CD4-positive, alpha-beta T cell (primary cell): Measurements from ENCODE around the gene C2orf76. TPM values are rescaled to one million over a fixed set of nuclear protein-coding genes. Genes with fewer than 3 reads are reported as not detected.

Experiments used
- ATAC-seq: fragments of 200-7000 bp; cut with Tn5 transposase; one replicate; pipeline ENCODE4 v1.10.0; 2022; ENCODE audit warnings: mild to moderate bottlenecking; ENCODE audit not compliant: poor library complexity
- CTCF ChIA-PET: fragments of 350-600 bp; sonication (Branson Sonifier 250); formaldehyde crosslinking; loops from one replicate; lab custom pipeline; 2021; ENCODE audit warnings: antibody characterized with exemption, inconsistent platforms; lab: Charles Lee
- POLR2A ChIA-PET: fragments of 350-600 bp; sonication (Branson Sonifier 250); formaldehyde crosslinking; loops from one replicate; lab custom pipeline; 2021; ENCODE audit warnings: antibody characterized with exemption, inconsistent platforms; lab: Charles Lee
- DNase-seq, 14 experiments: peaks; one replicate each; pipeline ENCODE4 v3.0.0-alpha.2; 2013 to 2020; ENCODE audit warnings: mixed read lengths in 2 of 14
- H3K27ac ChIP-seq, 2 donors: one replicate each; pipeline versions ENCODE4 v1.5.1 to v1.7.0; 2013; ENCODE audit warnings: low read length in 2 of 2, low read depth in 1 of 2, mild to moderate bottlenecking in 1 of 2
- H3K27me3 ChIP-seq, 2 experiments: 1 replicate in 1 of 2; 2 replicates in 1 of 2; pipeline versions ENCODE4 v1.6.1 to v1.7.0; 2013; ENCODE audit warnings: low read length in 2 of 2, control low read depth in 1 of 2, mild to moderate bottlenecking in 1 of 2, moderate library complexity in 1 of 2; ENCODE audit not compliant: insufficient read depth in 2 of 2, control insufficient read depth in 1 of 2
- H3K36me3 ChIP-seq: one replicate; pipeline ENCODE4 v1.6.1; 2013; ENCODE audit warnings: low read length, control low read depth; ENCODE audit not compliant: insufficient read depth
- H3K4me1 ChIP-seq: one replicate; pipeline ENCODE4 v1.6.1; 2013; ENCODE audit warnings: low read length, control low read depth; ENCODE audit not compliant: insufficient read depth
- H3K4me3 ChIP-seq: one replicate; pipeline ENCODE4 v1.5.1; 2013; ENCODE audit warnings: mild to moderate bottlenecking, low read length, moderate library complexity
- H3K9me3 ChIP-seq, 2 experiments: 1 replicate in 1 of 2; 2 replicates in 1 of 2; pipeline versions ENCODE4 v1.6.1 to v1.7.0; 2013; ENCODE audit warnings: low read length in 2 of 2, mild to moderate bottlenecking in 2 of 2, control low read depth in 1 of 2, moderate library complexity in 1 of 2; ENCODE audit not compliant: control insufficient read depth in 1 of 2, insufficient read depth in 1 of 2
- H3K27ac Mint-ChIP-seq: one replicate; pipeline ENCODE4 v1.8.0; 2020; ENCODE audit warnings: mixed read lengths
- H3K27me3 Mint-ChIP-seq: one replicate; pipeline ENCODE4 v1.8.0; 2021; ENCODE audit warnings: mixed read lengths
- H3K36me3 Mint-ChIP-seq: one replicate; pipeline ENCODE4 v1.8.0; 2021; ENCODE audit warnings: low read depth, mixed read lengths
- H3K4me1 Mint-ChIP-seq: one replicate; pipeline ENCODE4 v1.8.0; 2021; ENCODE audit warnings: low read depth, mixed read lengths
- H3K4me3 Mint-ChIP-seq: one replicate; pipeline ENCODE4 v1.8.0; 2020; ENCODE audit warnings: mild to moderate bottlenecking, mixed read lengths
- H3K9me3 Mint-ChIP-seq: one replicate; pipeline ENCODE4 v1.8.0; 2020; ENCODE audit warnings: mixed read lengths
- intact Hi-C, 2 experiments: fragments of 100-400 bp; cut with DNase I in 1 of 2; cut with micrococcal nuclease in 1 of 2; formaldehyde crosslinking; loops; one replicate each; pipeline versions ENCODE4 v1.15.1 to v1.9.0; 2023 to 2025; cut with DNase I, micrococcal nuclease
- total RNA-seq, 174 experiments: library from RNA in 2 of 174; stranded (reverse) in 2 of 174; gene quantifications; one replicate each; pipeline ENCODE4 v1.2.3 and lab custom pipeline; 2021 to 2026
- TF ChIP-seq, protein P1 (sequence below): fragments of 200-600 bp; IDR thresholded peaks from one replicate; pipeline ENCODE4 v1.8.0; 2022; ENCODE audit warnings: antibody characterized with exemption, mild to moderate bottlenecking

The C2orf76 gene
- total RNA-seq, 2 experiments from 2014 or later = 2.8 to 4.5 TPM

DNA sequence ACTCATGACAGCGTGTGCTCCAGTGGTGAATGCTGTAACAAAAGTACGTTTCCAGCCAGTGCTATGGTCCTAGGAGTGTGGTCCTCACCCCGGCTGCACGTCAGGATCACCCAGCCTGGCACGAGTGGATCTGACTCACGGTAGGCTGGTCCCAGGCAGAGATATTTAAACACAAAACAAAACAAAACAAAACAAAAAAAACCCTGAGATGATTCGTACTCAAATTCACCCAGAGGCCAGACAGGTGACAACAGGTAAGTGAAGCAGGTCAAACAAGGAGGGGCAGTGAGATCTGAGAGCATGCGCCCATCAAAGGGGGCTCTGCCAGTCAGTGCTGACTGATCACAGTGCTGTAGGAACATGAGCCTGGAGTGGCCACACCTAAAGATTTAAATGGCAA lies 43.2 kb downstream of the C2orf76 start:
- Histone ChIP-seq H3K4me1 (no peaks in the 10 kb centered on the region), H3K27me3 (no peaks in the 10 kb centered on the region), H3K36me3 (no peaks in the 10 kb centered on the region), H3K27ac (no peak overlapping the region), H3K4me3 (no peak overlapping the region), H3K9me3 (no peaks in the 10 kb centered on the region)
- DNase-seq (no peak), ATAC-seq (no peak)
- TF ChIP-seq, protein P1, sequence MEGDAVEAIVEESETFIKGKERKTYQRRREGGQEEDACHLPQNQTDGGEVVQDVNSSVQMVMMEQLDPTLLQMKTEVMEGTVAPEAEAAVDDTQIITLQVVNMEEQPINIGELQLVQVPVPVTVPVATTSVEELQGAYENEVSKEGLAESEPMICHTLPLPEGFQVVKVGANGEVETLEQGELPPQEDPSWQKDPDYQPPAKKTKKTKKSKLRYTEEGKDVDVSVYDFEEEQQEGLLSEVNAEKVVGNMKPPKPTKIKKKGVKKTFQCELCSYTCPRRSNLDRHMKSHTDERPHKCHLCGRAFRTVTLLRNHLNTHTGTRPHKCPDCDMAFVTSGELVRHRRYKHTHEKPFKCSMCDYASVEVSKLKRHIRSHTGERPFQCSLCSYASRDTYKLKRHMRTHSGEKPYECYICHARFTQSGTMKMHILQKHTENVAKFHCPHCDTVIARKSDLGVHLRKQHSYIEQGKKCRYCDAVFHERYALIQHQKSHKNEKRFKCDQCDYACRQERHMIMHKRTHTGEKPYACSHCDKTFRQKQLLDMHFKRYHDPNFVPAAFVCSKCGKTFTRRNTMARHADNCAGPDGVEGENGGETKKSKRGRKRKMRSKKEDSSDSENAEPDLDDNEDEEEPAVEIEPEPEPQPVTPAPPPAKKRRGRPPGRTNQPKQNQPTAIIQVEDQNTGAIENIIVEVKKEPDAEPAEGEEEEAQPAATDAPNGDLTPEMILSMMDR = no peak
- Mint-ChIP-seq H3K36me3 (no peaks in the 10 kb centered on the region), H3K9me3 (no peaks in the 10 kb centered on the region), H3K27me3 (no peaks in the 10 kb centered on the region), H3K27ac (no peak overlapping the region), H3K4me3 (no peak overlapping the region), H3K4me1 (no peaks in the 10 kb centered on the region)
- ChIA-PET CTCF (no interaction called here), POLR2A (no interaction called here)
- intact Hi-C loops = no loop called here

DNA sequence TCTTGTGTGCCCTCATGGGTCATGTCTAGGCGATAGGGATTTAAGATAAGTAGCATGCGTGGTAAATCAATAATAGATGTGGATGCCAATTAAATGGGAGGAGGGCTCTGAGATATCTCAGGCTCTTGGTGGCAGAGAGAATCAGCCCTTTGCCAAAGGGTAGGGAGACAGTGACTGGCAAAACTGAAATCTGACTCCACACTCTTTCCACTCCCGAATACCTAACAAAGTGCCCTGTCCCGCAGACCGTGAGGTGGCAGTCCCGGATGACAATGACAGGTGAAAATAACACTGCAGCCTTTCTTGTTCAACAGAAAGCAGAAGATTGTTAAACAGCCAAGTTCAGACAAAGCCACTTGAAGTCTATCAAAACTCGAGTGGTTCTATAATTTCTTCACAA lies 47.0 kb downstream of the C2orf76 start:
- Histone ChIP-seq H3K27ac (no peak overlapping the region), H3K9me3 (no peaks in the 10 kb centered on the region), H3K36me3 (no peaks in the 10 kb centered on the region), H3K27me3 (no peaks in the 10 kb centered on the region), H3K4me1 (no peaks in the 10 kb centered on the region), H3K4me3 (no peak overlapping the region)
- ChIA-PET POLR2A (no interaction called here), CTCF (no interaction called here)
- no peaks in the 10 kb centered on the region for H3K36me3 Mint-ChIP-seq
- no peak for DNase-seq
- no peaks in the 10 kb centered on the region for H3K4me1 Mint-ChIP-seq
- H3K27ac Mint-ChIP-seq = no peak overlapping the region
- ATAC-seq = no peak
- no peaks in the 10 kb centered on the region for H3K27me3 Mint-ChIP-seq
- intact Hi-C loops = no loop called here
- no peak overlapping the region for H3K4me3 Mint-ChIP-seq
- H3K9me3 Mint-ChIP-seq = no peaks in the 10 kb centered on the region
- TF ChIP-seq, protein P1 = no peak

DNA sequence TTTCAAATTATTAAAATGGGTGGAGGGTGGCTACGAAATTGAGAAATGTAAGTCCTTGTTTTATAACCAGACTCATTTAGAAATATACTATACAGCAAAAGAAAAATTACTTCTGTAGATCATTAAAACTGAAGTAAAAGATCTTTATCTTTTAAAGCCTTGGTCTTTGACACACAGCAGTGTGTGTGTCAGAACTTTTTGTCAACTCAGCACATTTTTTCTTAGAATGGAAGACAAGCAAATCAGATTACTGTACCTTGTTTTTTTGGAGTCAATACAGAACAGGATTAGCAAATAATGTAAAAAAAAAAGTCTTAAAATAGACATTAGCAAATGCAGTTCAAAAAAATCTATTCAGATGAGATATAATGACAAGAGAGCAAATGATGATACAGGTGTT lies 49.1 kb downstream of the C2orf76 start:
- H3K36me3 Mint-ChIP-seq = no peaks in the 10 kb centered on the region
- H3K4me3 ChIP-seq = no peak overlapping the region
- no peaks in the 10 kb centered on the region for H3K27me3 Mint-ChIP-seq
- H3K4me1 Mint-ChIP-seq = no peaks in the 10 kb centered on the region
- no peaks in the 10 kb centered on the region for H3K27me3 ChIP-seq
- H3K4me1 ChIP-seq = no peaks in the 10 kb centered on the region
- ChIA-PET POLR2A (no interaction called here), CTCF (no interaction called here)
- no peaks in the 10 kb centered on the region for H3K36me3 ChIP-seq
- ATAC-seq (no peak), DNase-seq (no peak)
- TF ChIP-seq, protein P1 = no peak
- no peaks in the 10 kb centered on the region for H3K9me3 ChIP-seq
- no peak overlapping the region for H3K27ac Mint-ChIP-seq
- no peak overlapping the region for H3K4me3 Mint-ChIP-seq
- H3K27ac ChIP-seq = no peak overlapping the region
- no peaks in the 10 kb centered on the region for H3K9me3 Mint-ChIP-seq
- intact Hi-C loops = no loop called here
